Neural cell (in vitro differentiated cells): Measurements from ENCODE around the gene PLA2G5.
"Not testable (repeated sequence)": the region's sequence is repeated elsewhere in the genome, so short reads cannot be mapped to it uniquely, and the experiment has no call there.

ENCODE experiments used
- CTCF ChIP-seq: fragments of 450-650 bp; IDR thresholded peaks from 2 replicates; pipeline ENCODE4 v1.5.1; 2014; ENCODE audit warnings: antibody characterized with exemption, mild to moderate bottlenecking, moderate library complexity; ENCODE audit not compliant: poor library complexity, severe bottlenecking
- EP300 ChIP-seq: fragments of 450-650 bp; conservative IDR thresholded peaks from 2 replicates; pipeline ENCODE4 v1.6.1; 2014; ENCODE audit warnings: antibody characterized with exemption, mild to moderate bottlenecking, moderate library complexity; ENCODE audit not compliant: poor library complexity, severe bottlenecking
- EZH2 ChIP-seq: fragments of 200-600, 300-800 bp; shearing (Covaris generic), sonication (generic); IDR thresholded peaks from 2 replicates; pipeline ENCODE4 v1.6.1; 2014; ENCODE audit warnings: antibody characterized with exemption, low read length, borderline replicate concordance, mild to moderate bottlenecking; ENCODE audit not compliant: insufficient read depth, poor library complexity, severe bottlenecking
- MXI1 ChIP-seq: fragments of 450-650 bp; conservative IDR thresholded peaks from 2 replicates; pipeline ENCODE4 v1.6.1; 2014; ENCODE audit warnings: antibody characterized with exemption, mild to moderate bottlenecking; ENCODE audit not compliant: poor library complexity, severe bottlenecking
- POLR2AphosphoS5 ChIP-seq: IDR thresholded peaks from 2 replicates; pipeline ENCODE4 v1.6.1; 2012
- RAD21 ChIP-seq: fragments of 450-650 bp; conservative IDR thresholded peaks from 2 replicates; pipeline ENCODE4 v1.6.1; 2014; ENCODE audit warnings: antibody characterized with exemption, mild to moderate bottlenecking, moderate library complexity
- REST ChIP-seq: IDR thresholded peaks from 2 replicates; pipeline ENCODE4 v1.6.1; 2012; ENCODE audit warnings: borderline replicate concordance
- SMC3 ChIP-seq: fragments of 450-650 bp; conservative IDR thresholded peaks from 2 replicates; pipeline ENCODE4 v1.6.1; 2014; ENCODE audit warnings: antibody characterized with exemption, mild to moderate bottlenecking, moderate library complexity; ENCODE audit not compliant: poor library complexity
- TAF1 ChIP-seq: IDR thresholded peaks from 2 replicates; pipeline ENCODE4 v1.6.1; 2012; ENCODE audit warnings: low read depth

- TF ChIP-seq CTCF, POLR2AphosphoS5, EP300, RAD21, MXI1, TAF1, SMC3, EZH2, REST: not testable (repeated sequence)
Observed at GRCh38 chr1:20030436-20031151, 39.4 kb upstream of the PLA2G5 start.
